Left lung (tissue), 10 donors: ENCODE results near the gene EVL. TPM values are rescaled to one million over a fixed set of nuclear protein-coding genes. Genes with fewer than 3 reads are reported as not detected.

ENCODE experiments used
- ATAC-seq: fragments of 200-7000 bp; cut with Tn5 transposase; one replicate; pipeline ENCODE4 v1.9.1; 2020; ENCODE audit warnings: moderate library complexity
- DNase-seq, 4 donors: peaks; one replicate each; pipeline ENCODE4 v3.0.0-alpha.2; 2013 to 2020
- H3K27ac ChIP-seq, 2 donors: fragments of 200-600 bp; sonication (generic) in 1 of 2; one replicate each; pipeline versions ENCODE4 v1.5.0 to v1.8.0; 2020 to 2021
- H3K27me3 ChIP-seq, 2 donors: fragments of 200-600 bp; sonication (generic) in 1 of 2; one replicate each; pipeline versions ENCODE4 v1.5.0 to v1.8.0; 2020 to 2021
- H3K36me3 ChIP-seq, 2 donors: fragments of 200-600 bp; sonication (generic) in 1 of 2; one replicate each; pipeline versions ENCODE4 v1.5.0 to v1.8.0; 2020 to 2021
- H3K4me1 ChIP-seq, 2 donors: fragments of 200-600 bp; one replicate each; pipeline ENCODE4 v1.8.0; 2021
- H3K4me3 ChIP-seq, 2 donors: fragments of 200-600 bp; sonication (generic) in 1 of 2; one replicate each; pipeline versions ENCODE4 v1.5.0 to v1.8.0; 2020 to 2021; ENCODE audit warnings: mild to moderate bottlenecking in 1 of 2
- H3K9me3 ChIP-seq, 2 donors: fragments of 200-600 bp; sonication (generic) in 1 of 2; one replicate each; pipeline versions ENCODE4 v1.5.0 to v1.8.0; 2020 to 2021
- intact Hi-C, 2 donors: fragments of 100-400 bp; cut with DNase I; formaldehyde crosslinking; loops; one replicate each; pipeline versions ENCODE4 v1.11.2 to v1.14.2; 2022
- polyA plus RNA-seq, 6 donors: library from polyadenylated mRNA; unstranded; fragments of 120-200 nt; gene quantifications; one replicate each; pipeline ENCODE4 v1.2.1, GENCODE V29; 2013; ENCODE audit not compliant: insufficient read length in 6 of 6
- total RNA-seq, 2 donors: library from RNA; stranded (reverse); fragmentation: NEBNext Ultra II Directional; extraction: Animal tissue kit (Norgen Biotek cat#: 25700); gene quantifications; one replicate each; pipeline ENCODE4 v1.2.1, GENCODE V29; 2021
- TF ChIP-seq, protein P1 (sequence below), 2 donors: fragments of 200-600 bp; sonication (generic) in 1 of 2; IDR thresholded peaks; one replicate each; pipeline versions ENCODE4 v1.5.0 to v1.8.0; 2021; ENCODE audit warnings: antibody characterized with exemption in 2 of 2
- donor health status: DM: no; HTN: yes; CAD: no.
- donor health status: DM: no; HTN: no; CAD: no.

Gene EVL
- total and polyA plus RNA-seq, 8 donors: 60.2 to 264 (median 197) TPM

DNA sequence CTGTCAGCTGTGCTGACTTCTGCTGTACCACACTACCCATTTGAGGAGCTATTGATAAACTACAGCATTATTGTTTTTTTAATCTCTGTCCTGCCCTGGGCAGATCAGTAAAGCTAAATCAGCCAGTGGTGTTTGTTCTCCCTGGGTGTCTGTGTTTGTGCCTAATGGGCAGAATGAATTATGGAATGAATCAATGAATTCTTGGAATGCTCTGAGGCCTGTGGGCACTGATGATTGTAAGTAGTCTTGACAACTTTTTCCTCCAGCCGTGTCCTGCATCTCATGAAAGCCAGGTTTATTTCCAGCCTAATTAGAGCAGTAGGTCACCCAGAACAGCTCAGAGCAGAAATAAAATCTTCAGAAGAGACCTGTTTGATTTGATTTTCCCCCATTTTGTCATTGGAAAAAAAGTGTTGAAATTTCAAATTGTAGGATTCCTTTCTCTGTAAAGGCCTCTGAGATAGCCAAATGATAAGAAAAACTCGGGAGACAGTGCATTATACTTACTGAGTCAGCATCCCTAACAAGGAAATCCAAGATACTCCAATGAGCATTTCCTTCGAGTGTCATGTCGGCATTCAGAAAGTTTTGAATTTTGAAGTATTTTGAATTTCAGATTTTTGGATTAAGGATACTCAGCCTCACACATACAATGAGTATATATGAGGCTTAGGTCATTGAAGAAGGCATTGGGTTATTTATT lies 19.4 kb upstream of the EVL start:
- Histone ChIP-seq H3K27me3 (no peaks in the 10 kb centered on the region), H3K36me3 (no peaks in the 10 kb centered on the region), H3K4me3 (no peak overlapping the region), H3K27ac (no peak overlapping the region), H3K4me1 (peaks cover 0 to 19% of the 10 kb centered on the region in 2 donors), H3K9me3 (no peaks in the 10 kb centered on the region)
- TF ChIP-seq, protein P1, sequence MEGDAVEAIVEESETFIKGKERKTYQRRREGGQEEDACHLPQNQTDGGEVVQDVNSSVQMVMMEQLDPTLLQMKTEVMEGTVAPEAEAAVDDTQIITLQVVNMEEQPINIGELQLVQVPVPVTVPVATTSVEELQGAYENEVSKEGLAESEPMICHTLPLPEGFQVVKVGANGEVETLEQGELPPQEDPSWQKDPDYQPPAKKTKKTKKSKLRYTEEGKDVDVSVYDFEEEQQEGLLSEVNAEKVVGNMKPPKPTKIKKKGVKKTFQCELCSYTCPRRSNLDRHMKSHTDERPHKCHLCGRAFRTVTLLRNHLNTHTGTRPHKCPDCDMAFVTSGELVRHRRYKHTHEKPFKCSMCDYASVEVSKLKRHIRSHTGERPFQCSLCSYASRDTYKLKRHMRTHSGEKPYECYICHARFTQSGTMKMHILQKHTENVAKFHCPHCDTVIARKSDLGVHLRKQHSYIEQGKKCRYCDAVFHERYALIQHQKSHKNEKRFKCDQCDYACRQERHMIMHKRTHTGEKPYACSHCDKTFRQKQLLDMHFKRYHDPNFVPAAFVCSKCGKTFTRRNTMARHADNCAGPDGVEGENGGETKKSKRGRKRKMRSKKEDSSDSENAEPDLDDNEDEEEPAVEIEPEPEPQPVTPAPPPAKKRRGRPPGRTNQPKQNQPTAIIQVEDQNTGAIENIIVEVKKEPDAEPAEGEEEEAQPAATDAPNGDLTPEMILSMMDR (IDR thresholded peaks at IDR 0.05): no peak
- intact Hi-C loops: no loop called here
- ATAC-seq (no peak), DNase-seq (no peak)

DNA sequence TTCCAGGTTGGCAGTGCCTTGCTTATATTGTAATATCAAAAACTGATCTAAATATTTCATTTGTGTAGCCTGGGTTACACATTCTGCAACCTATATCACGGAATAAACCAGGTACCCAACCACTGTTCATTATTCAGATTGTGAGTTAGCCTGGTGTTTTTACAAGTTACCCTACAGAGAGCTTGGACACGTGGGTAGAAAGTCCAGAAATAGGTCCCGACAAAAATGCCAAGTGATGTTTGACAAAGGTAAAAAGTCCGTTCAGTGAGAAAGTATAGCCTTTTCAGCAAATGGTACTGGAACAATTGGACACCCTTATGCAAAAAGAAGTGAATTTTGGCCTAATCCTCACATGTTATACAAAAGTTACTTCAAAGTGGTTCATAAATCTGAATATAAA lies 17.6 kb upstream of the EVL start:
- H3K4me1 ChIP-seq: peaks cover 0 to 4% of the 10 kb centered on the region in 2 donors
- no peaks in the 10 kb centered on the region for H3K27me3 ChIP-seq
- no peak overlapping the region for H3K27ac ChIP-seq
- no peaks in the 10 kb centered on the region for H3K36me3 ChIP-seq
- no peaks in the 10 kb centered on the region for H3K9me3 ChIP-seq
- intact Hi-C loops: no loop called here
- DNase-seq (no peak), ATAC-seq (no peak)
- TF ChIP-seq, protein P1 (IDR thresholded peaks at IDR 0.05): no peak
- no peak overlapping the region for H3K4me3 ChIP-seq

DNA sequence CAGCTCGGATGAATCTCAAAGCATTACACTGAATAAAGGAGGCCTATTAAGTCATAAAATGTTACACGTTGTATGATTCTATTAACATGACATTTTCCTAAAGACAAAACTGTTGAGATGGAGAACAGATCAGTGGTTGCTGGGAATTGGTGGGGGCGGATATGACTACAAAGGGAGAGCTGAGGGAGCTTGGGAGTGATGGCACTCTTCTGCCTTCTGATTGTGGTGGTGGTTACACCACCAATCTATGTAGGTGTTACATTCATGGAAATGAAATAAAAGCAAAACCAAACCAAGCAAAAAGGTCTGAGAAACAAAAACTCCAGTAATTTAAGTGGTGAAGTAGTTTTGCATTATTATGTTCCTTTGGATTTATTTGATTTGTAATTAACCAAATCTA lies 16.4 kb upstream of the EVL start:
- TF ChIP-seq, protein P1 (IDR thresholded peaks at IDR 0.05): no peak
- ATAC-seq: no peak
- H3K9me3 ChIP-seq: no peaks in the 10 kb centered on the region
- DNase-seq: no peak
- no peaks in the 10 kb centered on the region for H3K36me3 ChIP-seq
- no peak overlapping the region for H3K4me3 ChIP-seq
- peaks cover 0 to 2% of the 10 kb centered on the region in 2 donors for H3K4me1 ChIP-seq
- H3K27ac ChIP-seq: no peak overlapping the region
- intact Hi-C loops: no loop called here
- no peaks in the 10 kb centered on the region for H3K27me3 ChIP-seq

DNA sequence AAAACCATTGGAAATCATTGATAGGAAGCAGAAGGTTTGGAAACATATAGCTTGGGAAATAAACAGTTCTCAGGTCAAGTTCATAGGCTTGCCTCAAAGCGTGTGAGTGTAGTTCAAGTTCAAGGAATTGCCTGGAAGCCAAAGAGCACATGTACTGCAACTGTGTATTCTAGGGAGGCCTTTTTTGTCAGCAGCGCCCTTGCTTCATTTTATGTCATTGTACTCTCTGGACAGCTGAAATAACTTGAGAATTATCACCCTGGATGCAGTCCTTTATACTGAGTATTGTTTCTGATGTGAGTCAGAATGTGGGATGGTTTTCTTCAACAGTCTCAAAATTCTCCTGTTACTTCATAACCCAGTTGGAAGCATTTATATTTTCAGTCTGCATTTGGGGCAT lies 16.0 kb upstream of the EVL start:
- Histone ChIP-seq H3K27me3 (no peaks in the 10 kb centered on the region), H3K36me3 (no peaks in the 10 kb centered on the region), H3K9me3 (no peaks in the 10 kb centered on the region), H3K4me3 (no peak overlapping the region), H3K27ac (no peak overlapping the region), H3K4me1 (peaks cover 0 to 2% of the 10 kb centered on the region in 2 donors)
- TF ChIP-seq, protein P1 (IDR thresholded peaks at IDR 0.05): no peak
- intact Hi-C loops: no loop called here
- ATAC-seq (no peak), DNase-seq (no peak)

DNA sequence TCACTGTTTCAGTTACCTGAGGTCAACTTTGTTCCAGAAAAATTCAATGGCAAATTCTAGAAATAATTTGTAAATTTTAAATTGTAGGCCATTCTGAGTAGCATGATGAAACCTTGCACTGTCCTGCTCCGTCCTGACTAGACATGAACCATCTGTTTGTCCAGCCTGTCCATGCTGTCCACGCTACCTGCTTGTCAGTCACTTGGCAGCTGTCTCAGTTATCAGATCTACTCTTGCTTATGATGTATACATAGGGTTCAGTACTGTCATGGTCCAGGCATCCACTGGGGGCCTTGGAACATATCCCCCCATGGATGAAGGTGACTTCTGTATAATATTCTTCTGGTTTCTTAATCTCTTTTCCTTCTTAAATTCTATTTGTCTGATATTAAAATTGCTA lies 14.1 kb upstream of the EVL start:
- TF ChIP-seq, protein P1 (IDR thresholded peaks at IDR 0.05): no peak
- Histone ChIP-seq H3K9me3 (no peaks in the 10 kb centered on the region), H3K27me3 (no peaks in the 10 kb centered on the region), H3K36me3 (no peaks in the 10 kb centered on the region), H3K4me1 (no peaks in the 10 kb centered on the region), H3K27ac (no peak overlapping the region), H3K4me3 (no peak overlapping the region)
- intact Hi-C loops: no loop called here
- no peak for ATAC-seq
- no peak for DNase-seq
